ENCODE measurements around the gene ZNF625.
"Not testable (repeated sequence)": the region's sequence is repeated elsewhere in the genome, so short reads cannot be mapped to it uniquely, and the experiment has no call there.

The ZNF625 gene

DNA sequence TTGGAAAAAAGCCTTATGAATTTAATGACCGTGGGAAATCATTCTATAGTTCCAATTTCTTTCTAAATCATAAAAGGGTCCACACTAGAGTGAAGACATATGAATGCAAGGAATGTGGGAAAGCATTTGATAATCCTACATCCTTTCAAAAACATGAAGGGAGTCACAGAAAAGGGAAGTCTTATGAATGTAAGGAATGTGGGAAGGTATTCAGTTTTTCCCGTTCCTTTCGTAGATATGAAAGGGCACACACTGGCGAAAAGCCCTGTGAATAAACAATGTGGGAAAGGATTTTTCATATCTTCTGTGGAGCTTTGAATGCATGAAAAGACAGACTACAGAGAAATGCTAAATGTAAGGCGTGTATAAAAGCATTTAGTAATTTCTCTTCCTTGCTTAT is 43.4 kb downstream of the ZNF625 start:
- H3K4me3 ChIP-seq (ENCODE audit: low read depth, low read length), result no peak overlapping the region
- TF ChIP-seq, protein P1, sequence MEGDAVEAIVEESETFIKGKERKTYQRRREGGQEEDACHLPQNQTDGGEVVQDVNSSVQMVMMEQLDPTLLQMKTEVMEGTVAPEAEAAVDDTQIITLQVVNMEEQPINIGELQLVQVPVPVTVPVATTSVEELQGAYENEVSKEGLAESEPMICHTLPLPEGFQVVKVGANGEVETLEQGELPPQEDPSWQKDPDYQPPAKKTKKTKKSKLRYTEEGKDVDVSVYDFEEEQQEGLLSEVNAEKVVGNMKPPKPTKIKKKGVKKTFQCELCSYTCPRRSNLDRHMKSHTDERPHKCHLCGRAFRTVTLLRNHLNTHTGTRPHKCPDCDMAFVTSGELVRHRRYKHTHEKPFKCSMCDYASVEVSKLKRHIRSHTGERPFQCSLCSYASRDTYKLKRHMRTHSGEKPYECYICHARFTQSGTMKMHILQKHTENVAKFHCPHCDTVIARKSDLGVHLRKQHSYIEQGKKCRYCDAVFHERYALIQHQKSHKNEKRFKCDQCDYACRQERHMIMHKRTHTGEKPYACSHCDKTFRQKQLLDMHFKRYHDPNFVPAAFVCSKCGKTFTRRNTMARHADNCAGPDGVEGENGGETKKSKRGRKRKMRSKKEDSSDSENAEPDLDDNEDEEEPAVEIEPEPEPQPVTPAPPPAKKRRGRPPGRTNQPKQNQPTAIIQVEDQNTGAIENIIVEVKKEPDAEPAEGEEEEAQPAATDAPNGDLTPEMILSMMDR (IDR thresholded peaks at IDR 0.05; ENCODE audit: low read depth, low read length, missing control alignments), result no peak
- no peak for DNase-seq (ENCODE audit: low read depth)

DNA sequence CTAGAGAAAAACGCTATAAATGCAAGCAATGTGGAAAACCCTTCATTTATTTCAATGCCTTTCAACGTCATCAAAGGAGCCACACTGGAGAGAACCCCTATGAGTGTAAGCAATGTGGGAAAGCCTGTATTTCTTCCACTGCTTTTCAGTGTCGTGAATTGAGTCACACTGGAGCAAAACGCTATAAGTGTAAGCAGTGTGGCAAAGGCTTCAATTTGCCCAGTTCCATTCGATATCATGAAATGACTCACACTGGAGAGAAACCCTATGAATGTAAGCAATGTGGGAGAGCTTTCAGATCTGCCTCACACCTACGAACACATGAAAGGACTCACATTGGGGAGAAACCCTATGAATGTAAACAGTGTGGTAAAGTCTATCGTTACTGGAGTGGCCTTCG is 43.8 kb downstream of the ZNF625 start:
- no peak overlapping the region for H3K4me3 ChIP-seq (ENCODE audit: low read depth, low read length)
- no peak for DNase-seq (ENCODE audit: low read depth)

DNA sequence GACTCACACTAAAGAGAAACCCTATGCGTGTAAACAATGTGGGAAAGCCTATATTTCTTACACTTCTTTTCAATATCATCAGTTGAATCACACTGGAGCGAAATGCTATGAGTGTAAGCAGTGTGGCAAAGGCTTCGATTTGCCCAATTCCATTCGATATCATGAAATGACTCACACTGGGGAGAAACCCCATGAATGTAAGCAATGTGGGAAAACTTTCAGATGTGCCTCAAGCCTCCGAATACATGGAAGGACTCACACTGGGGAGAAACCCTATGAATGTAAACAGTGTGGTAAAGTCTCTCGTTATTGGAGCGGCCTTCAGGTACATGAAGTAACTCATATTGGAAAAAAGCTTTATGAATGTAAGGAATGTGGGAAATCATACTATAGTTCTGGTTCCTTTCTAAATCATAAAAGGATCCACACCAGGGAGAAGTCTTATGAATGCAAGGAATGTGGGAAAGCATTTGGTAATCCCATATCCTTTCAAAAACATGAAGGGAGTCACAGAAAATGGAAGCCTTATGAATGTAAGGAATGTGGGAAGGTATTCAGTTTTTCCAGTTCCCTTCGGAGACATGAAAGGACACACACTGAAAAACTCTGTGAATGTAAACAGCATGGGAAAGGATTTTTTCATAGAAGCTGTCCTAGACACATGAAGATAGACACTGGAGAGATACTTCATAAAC is 44.4 kb downstream of the ZNF625 start:
- H3K4me3 ChIP-seq (ENCODE audit: low read depth, low read length), result no peak overlapping the region
- TF ChIP-seq, protein P1 (IDR thresholded peaks at IDR 0.05; ENCODE audit: low read depth, low read length, missing control alignments), result no peak
- no peak for DNase-seq (ENCODE audit: low read depth)

More for the DNA sequence above, 43.8 kb downstream of the ZNF625 start:
- TF ChIP-seq, protein P1 (IDR thresholded peaks at IDR 0.05; ENCODE audit: low read depth, low read length, missing control alignments), result no peak

DNA sequence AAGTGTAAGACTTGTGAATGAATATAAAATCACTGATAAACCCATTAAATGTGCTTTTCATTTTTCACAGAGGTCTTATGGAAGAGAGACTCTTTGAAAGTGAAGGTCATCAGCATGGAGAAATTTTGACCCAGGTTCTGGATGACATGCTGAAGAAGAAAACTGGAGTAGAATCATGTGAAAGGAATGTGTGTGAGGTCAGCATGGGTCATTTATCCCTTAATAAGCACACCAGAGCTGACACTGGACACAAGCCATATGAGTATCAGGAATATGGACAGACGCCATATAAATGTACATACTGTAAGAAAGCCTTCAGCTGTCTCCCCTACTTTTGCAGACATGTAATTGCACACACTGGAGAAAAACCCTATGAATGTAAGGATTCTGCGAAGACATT is 45.4 kb downstream of the ZNF625 start:
- no peak for DNase-seq (ENCODE audit: low read depth)
- TF ChIP-seq, protein P1 (IDR thresholded peaks at IDR 0.05; ENCODE audit: low read depth, low read length, missing control alignments), result no peak
- no peak overlapping the region for H3K4me3 ChIP-seq (ENCODE audit: low read depth, low read length)

DNA sequence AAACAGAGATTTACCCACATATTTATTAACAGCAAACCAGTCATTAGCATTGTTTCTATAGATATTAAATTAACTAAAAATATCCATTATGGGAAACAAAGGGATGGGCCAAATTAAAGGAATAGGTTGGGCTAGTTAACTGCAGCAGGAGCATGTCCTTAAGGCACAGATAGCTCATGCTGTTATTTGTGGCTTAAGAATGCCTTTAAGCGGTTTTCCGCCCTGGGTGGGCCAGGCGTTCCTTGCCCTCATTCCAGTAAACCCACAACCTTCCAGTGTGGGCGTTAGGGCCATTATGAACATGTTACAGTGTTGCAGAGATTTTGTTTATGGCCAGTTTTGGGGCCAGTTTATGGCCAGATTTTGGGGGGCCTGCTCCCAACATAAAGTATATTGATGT is 52.6 kb downstream of the ZNF625 start:
- H3K4me3 ChIP-seq (ENCODE audit: low read depth, low read length); DNase-seq (ENCODE audit: low read depth): not testable (repeated sequence)

DNA sequence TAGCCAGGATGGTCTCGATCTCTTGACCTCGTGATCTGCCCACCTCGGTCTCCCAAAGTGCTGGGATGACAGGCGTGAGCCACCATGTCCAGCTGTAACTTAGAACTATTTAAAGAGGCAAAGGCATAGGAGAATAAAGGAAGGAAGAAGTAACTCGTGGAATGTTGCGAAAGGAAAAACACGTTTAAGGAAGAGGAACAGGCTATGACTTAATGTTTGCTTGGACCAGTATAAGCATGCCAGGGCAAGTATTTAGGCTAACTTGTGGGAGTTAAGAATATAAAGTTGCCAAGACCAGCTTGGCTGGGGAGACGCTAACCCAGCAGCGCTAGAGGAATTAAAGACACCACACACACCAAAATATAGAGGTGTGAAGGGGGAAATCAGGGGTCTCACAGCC is 58.5 kb downstream of the ZNF625 start:
- no peak for DNase-seq (ENCODE audit: low read depth)
- TF ChIP-seq, protein P1 (IDR thresholded peaks at IDR 0.05; ENCODE audit: low read depth, low read length, missing control alignments), result no peak
- no peak overlapping the region for H3K4me3 ChIP-seq (ENCODE audit: low read depth, low read length)

DNA sequence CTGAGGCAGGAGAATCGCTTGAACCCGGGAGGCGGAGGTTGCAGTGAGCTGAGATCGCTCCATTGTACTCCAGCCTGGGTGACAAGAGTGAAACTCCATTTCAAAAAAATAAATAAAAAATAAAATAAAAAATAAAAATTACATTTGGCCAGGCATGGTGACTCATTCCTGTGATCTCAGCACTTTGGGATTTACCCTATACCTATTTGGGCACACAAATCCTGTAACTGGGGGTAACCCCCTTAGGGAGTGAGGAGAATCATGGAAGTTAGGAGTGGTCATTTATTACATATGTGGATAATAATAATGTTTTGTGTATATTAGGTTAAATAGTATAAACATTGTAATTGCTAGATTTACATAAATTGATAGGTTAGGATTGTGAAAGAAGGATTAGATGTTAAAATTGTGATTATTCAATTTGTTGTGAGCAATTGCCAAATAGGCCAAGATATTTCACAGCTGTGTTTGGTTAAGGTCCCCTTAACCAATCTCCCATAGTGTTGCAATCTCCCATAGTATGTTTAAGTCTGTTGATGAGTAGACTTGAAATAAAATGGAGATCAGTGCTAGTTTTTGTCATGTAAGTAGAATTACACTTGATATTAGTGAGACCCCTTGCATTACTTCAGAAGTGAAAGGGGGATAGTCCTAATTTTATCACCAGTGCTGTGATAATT is 61.3 kb downstream of the ZNF625 start:
- H3K4me3 ChIP-seq (ENCODE audit: low read depth, low read length), result no peak overlapping the region
- DNase-seq (ENCODE audit: low read depth), result no peak
- TF ChIP-seq, protein P1 (IDR thresholded peaks at IDR 0.05; ENCODE audit: low read depth, low read length, missing control alignments), result no peak
